Measurements from ENCODE around the gene CPB2. TPM values are rescaled to one million over a fixed set of nuclear protein-coding genes. Genes with fewer than 3 reads are reported as not detected.

Gene CPB2
- total and polyA plus RNA-seq, 2 of the 8 experiments (the other 6 are each of a cell fraction or from before 2014, with no cell fraction given): not detected

DNA sequence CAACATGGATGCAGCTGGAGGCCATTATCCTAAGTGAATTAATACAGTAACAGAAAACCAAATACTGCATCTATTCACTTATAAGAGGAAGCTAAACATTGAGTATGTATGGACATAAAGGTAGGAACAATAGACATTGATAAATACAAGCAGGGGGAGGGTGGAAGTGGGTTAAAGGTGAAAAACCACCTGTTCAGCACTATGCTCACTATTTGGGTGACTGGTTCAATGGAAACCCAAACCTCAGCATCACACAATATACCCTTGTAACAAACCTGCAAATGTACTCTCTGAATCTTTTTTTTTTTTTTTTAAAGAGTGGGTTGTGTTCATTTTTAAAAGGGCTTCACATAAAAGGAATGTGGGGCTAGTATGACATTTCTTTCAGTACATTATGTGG, 26.9 kb upstream of the CPB2 start (continued):
- TF ChIP-seq, protein P1, sequence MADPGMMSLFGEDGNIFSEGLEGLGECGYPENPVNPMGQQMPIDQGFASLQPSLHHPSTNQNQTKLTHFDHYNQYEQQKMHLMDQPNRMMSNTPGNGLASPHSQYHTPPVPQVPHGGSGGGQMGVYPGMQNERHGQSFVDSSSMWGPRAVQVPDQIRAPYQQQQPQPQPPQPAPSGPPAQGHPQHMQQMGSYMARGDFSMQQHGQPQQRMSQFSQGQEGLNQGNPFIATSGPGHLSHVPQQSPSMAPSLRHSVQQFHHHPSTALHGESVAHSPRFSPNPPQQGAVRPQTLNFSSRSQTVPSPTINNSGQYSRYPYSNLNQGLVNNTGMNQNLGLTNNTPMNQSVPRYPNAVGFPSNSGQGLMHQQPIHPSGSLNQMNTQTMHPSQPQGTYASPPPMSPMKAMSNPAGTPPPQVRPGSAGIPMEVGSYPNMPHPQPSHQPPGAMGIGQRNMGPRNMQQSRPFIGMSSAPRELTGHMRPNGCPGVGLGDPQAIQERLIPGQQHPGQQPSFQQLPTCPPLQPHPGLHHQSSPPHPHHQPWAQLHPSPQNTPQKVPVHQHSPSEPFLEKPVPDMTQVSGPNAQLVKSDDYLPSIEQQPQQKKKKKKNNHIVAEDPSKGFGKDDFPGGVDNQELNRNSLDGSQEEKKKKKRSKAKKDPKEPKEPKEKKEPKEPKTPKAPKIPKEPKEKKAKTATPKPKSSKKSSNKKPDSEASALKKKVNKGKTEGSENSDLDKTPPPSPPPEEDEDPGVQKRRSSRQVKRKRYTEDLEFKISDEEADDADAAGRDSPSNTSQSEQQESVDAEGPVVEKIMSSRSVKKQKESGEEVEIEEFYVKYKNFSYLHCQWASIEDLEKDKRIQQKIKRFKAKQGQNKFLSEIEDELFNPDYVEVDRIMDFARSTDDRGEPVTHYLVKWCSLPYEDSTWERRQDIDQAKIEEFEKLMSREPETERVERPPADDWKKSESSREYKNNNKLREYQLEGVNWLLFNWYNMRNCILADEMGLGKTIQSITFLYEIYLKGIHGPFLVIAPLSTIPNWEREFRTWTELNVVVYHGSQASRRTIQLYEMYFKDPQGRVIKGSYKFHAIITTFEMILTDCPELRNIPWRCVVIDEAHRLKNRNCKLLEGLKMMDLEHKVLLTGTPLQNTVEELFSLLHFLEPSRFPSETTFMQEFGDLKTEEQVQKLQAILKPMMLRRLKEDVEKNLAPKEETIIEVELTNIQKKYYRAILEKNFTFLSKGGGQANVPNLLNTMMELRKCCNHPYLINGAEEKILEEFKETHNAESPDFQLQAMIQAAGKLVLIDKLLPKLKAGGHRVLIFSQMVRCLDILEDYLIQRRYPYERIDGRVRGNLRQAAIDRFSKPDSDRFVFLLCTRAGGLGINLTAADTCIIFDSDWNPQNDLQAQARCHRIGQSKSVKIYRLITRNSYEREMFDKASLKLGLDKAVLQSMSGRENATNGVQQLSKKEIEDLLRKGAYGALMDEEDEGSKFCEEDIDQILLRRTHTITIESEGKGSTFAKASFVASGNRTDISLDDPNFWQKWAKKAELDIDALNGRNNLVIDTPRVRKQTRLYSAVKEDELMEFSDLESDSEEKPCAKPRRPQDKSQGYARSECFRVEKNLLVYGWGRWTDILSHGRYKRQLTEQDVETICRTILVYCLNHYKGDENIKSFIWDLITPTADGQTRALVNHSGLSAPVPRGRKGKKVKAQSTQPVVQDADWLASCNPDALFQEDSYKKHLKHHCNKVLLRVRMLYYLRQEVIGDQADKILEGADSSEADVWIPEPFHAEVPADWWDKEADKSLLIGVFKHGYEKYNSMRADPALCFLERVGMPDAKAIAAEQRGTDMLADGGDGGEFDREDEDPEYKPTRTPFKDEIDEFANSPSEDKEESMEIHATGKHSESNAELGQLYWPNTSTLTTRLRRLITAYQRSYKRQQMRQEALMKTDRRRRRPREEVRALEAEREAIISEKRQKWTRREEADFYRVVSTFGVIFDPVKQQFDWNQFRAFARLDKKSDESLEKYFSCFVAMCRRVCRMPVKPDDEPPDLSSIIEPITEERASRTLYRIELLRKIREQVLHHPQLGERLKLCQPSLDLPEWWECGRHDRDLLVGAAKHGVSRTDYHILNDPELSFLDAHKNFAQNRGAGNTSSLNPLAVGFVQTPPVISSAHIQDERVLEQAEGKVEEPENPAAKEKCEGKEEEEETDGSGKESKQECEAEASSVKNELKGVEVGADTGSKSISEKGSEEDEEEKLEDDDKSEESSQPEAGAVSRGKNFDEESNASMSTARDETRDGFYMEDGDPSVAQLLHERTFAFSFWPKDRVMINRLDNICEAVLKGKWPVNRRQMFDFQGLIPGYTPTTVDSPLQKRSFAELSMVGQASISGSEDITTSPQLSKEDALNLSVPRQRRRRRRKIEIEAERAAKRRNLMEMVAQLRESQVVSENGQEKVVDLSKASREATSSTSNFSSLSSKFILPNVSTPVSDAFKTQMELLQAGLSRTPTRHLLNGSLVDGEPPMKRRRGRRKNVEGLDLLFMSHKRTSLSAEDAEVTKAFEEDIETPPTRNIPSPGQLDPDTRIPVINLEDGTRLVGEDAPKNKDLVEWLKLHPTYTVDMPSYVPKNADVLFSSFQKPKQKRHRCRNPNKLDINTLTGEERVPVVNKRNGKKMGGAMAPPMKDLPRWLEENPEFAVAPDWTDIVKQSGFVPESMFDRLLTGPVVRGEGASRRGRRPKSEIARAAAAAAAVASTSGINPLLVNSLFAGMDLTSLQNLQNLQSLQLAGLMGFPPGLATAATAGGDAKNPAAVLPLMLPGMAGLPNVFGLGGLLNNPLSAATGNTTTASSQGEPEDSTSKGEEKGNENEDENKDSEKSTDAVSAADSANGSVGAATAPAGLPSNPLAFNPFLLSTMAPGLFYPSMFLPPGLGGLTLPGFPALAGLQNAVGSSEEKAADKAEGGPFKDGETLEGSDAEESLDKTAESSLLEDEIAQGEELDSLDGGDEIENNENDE (IDR thresholded peaks at IDR 0.05; ENCODE audit: insufficient replicate concordance, low read length): no peak
- TF ChIP-seq SP4 (IDR thresholded peaks at IDR 0.05; ENCODE audit: low read length) (no peak), RBBP5 (IDR thresholded peaks at IDR 0.05; ENCODE audit: borderline replicate concordance, low read depth, low read length) (no peak), GABPA (IDR thresholded peaks at IDR 0.05; ENCODE audit: borderline replicate concordance, insufficient read depth, low read length) (no peak), JUN (IDR thresholded peaks at IDR 0.05; ENCODE audit: low read depth, low read length) (no peak), JUND (IDR thresholded peaks at IDR 0.05; ENCODE audit: low read length) (no peak), EP300 (IDR thresholded peaks at IDR 0.05; ENCODE audit: borderline replicate concordance in 1 of 2, low read depth in 2 of 2, low read length in 2 of 2) (no peak), TEAD4 (IDR thresholded peaks at IDR 0.05; ENCODE audit: low read depth, low read length) (no peak), BRCA1 (IDR thresholded peaks at IDR 0.05; ENCODE audit: low read depth, low read length) (no peak), SP1 (IDR thresholded peaks at IDR 0.05; ENCODE audit: low read depth, low read length) (no peak), RFX5 (IDR thresholded peaks at IDR 0.05; ENCODE audit: borderline replicate concordance, low read depth, low read length) (no peak)

Data from H1 (cell line).